ENCODE results near the gene UNC119. TPM values are rescaled to one million over a fixed set of nuclear protein-coding genes. Genes with fewer than 3 reads are reported as not detected.
A peak's percentile ranks its signal among the peaks of the same experiment; 100 is the strongest.

The UNC119 gene
- total RNA-seq, 1 donor from 2014 or later = 74.8 TPM

DNA sequence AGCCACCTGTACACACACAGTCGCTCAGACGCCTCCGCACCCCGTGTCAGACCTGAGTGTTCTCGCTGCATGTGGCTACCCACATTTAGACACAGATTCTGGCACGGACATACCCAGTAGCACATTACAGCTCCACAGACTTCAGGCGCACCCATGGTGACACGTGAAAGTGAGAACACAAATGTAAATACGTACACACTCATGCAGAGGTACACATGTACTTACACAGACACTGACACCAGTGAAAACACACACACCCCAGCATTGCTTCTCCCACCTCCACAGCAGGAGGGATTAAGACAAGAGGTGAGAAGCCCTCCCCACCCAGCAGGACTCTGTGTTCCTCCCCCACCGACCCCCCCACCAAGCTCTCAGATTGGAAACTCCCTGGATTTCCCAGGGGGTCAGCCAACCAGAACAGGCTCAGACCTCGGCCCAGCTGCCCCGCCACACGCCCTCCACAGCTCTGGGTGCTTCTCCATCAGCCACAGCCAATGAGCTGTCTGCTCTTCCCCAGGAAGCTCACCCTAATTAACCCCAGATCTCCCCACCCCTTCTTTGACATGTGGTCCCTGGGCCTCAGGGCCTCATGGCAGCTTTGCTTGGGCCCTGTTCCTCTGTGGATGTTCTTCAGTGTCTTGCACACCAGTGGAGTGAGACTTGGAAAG, 51.6 kb downstream of the UNC119 start:
- DNase-seq (ENCODE audit: low read depth) = peak; percentile 18

DNA sequence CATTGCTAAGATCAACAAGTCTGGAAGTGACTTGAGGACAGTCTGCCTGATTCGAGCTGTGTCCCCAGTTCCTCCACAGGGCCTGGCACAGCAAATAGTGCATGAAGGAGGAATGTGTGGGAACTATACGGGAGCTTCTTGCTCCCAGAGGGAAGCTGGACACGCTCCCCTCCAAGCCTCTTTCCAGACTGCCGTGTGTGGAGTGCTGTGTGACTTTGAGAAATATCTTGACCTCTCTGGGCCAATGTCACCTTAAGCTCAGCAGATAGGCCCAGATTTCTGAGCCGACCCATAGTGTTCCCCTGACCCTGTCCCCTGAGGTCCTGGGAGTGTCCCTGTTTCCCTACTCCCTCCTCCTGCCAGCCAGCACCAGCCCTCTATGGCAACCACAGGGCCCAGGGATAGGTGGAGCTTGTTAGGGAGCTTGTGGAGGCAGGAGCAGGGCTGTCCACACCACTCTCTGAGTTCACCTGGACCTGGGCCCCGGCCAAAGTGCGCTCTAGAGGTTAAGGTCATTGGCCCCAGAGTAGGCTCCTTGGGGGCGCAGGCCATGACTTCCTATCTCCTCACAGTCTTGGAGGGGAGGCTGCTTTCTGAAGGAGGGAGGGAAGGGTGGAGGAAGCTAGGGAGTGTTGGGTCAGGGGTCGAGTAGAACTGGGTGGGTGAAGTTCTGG, 52.6 kb downstream of the UNC119 start:
- no peak for DNase-seq (ENCODE audit: low read depth)

DNA sequence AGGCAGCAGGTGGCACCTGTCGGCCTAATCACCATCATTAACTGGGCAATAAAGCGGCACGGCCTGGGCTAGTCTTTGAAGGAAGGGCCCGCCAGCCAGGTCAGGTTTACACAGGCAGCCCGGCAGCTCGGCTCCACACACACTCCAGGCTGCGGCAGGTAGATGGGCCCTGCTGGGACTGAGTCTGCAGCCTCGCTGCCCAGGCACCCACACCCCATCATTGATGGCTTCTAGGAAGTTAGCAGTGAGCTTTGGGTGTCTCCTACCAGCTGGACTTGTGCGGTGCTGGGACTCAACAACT, 53.1 kb downstream of the UNC119 start:
- DNase-seq (ENCODE audit: low read depth) = no peak

DNA sequence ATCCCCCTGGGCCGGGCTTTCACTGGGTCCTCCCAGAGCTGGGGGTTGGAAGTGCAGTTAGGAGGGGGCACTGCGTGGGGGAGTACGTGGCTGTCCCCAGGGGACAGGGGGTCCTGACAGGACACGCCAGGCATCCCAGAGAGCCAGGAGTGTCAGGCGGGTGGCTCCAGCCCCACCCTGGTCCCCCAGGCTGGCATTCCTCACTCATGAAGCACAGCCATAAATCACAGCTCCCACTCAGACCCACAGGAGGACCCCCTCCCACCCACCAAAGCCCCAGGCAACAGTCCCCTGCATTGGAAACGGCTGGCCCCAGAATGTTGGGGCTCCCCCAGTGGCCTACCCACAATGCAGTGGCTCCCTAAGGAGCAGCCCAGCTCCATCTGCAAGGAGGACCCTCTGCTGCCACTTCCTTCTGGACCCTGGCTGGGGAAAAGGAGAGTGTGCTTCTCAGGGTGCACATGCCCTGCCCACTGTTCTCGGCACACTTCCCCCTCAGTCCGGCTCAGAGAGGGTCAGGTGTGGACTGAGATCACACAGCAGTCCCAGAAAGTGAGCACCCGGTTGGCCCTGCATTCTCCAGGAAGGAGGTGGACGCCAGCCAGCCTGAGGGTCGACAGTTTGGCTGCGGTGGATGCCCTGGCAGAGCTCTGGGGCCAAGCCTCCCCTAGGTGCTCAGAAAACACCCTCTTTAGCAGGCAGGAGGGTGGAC, 53.6 kb downstream of the UNC119 start:
- DNase-seq (ENCODE audit: low read depth) = no peak

DNA sequence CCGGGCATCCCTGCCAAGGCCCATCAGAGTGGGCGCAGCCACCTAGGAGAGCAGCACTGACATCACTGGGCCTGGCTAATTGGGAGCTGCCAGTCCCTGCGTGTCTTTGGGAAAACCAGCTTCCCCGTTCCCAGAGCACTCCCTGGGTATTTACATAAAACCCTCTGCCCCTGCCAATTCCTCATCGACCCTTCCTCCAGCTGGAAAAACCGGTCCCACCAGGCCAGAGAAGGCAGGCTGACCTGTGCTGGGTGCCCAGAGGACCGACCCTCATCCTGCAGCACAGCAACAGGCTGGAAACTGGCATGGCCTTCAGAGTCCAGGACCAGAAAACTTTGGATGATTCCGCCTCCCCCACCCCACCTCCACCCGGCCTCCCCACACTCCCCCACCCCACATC, 54.5 kb downstream of the UNC119 start:
- no peak for DNase-seq (ENCODE audit: low read depth)

Other genes with a start within 250 kb of the UNC119 start
- 20.5 and 26.0 TPM in 2 replicates for gene TMEM97, start 233.4 kb downstream of the UNC119 start, total RNA-seq
- 26.2 and 31.7 TPM in 2 replicates for gene IFT20, start 217.2 kb downstream of the UNC119 start, total RNA-seq
- gene TNFAIP1, start 216.9 kb downstream of the UNC119 start, total RNA-seq = 69.0 and 91.3 TPM in 2 replicates
- 118 and 127 TPM in 2 replicates for gene POLDIP2, start 195.1 kb downstream of the UNC119 start, total RNA-seq
- gene SEBOX, start 187.4 kb downstream of the UNC119 start, total RNA-seq = not detected in 2 replicates
- 0.21 and 0.26 TPM in 2 replicates for gene VTN, start 182.3 kb downstream of the UNC119 start, total RNA-seq
- gene SARM1, start 180.9 kb downstream of the UNC119 start, total RNA-seq = 8.6 and 13.9 TPM in 2 replicates
- gene SLC46A1, start 146.4 kb downstream of the UNC119 start, total RNA-seq = 1.8 and 3.2 TPM in 2 replicates
- not detected in 2 replicates for gene SLC13A2, start 79.0 kb downstream of the UNC119 start, total RNA-seq
- not detected in 2 replicates for gene FOXN1, start 46.3 kb downstream of the UNC119 start, total RNA-seq
- gene PIGS, start 18.9 kb upstream of the UNC119 start, total RNA-seq = 162 and 204 TPM in 2 replicates
- 22.5 and 25.9 TPM in 2 replicates for gene ALDOC, start 24.3 kb upstream of the UNC119 start, total RNA-seq
- gene SPAG5, start 46.4 kb upstream of the UNC119 start, total RNA-seq = 2.2 and 4.3 TPM in 2 replicates
- gene RSKR, start 61.6 kb upstream of the UNC119 start, total RNA-seq = 12.2 and 14.6 TPM in 2 replicates
- gene BLTP2, start 92.5 kb upstream of the UNC119 start, total RNA-seq = 144 and 157 TPM in 2 replicates
- gene SDF2, start 109.3 kb upstream of the UNC119 start, total RNA-seq = 36.3 and 39.7 TPM in 2 replicates
- gene SUPT6H, start 109.6 kb upstream of the UNC119 start, total RNA-seq = 37.5 and 38.3 TPM in 2 replicates
- 1.0 and 1.6 TPM in 2 replicates for gene PROCA1, start 159.3 kb upstream of the UNC119 start, total RNA-seq
- 162 and 198 TPM in 2 replicates for gene RAB34, start 165.2 kb upstream of the UNC119 start, total RNA-seq
- 261 and 384 TPM in 2 replicates for gene RPL23A, start 167.4 kb upstream of the UNC119 start, total RNA-seq
- gene TLCD1, start 173.6 kb upstream of the UNC119 start, total RNA-seq = 11.1 and 22.3 TPM in 2 replicates
- gene NEK8, start 176.2 kb upstream of the UNC119 start, total RNA-seq = 5.5 and 6.0 TPM in 2 replicates
- 173 and 248 TPM in 2 replicates for gene TRAF4, start 191.4 kb upstream of the UNC119 start, total RNA-seq

Measured in myocyte (in vitro differentiated cells).